ENCODE results near the gene LCAT. TPM values are rescaled to one million over a fixed set of nuclear protein-coding genes. Genes with fewer than 3 reads are reported as not detected.

Gene LCAT
- total RNA-seq, 1 experiment from 2014 or later, result 17.8 TPM

DNA sequence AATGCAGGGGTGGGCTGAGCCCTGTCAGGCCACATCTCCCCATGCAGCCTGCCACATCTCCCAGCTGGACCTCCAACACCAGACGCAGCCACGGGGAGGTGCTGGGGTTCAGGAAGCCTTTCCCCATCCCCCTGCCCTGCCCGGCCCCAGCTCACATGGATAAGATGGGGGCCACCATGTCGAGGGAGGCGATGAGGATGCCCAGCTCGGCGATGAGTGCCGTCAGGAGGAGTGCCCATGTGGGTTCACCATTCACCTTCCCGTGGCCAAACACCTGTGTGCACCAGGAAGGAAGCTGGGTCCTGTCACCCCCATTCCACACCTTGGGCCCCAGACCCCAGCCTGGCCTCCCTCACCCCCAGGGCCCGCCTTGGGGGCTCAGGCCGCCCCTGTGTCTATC lies 5.7 kb upstream of the LCAT start:
- no peak overlapping the region for H3K9ac ChIP-seq (ENCODE audit: extremely low read depth, insufficient read length, low read length)
- no peak overlapping the region for H2BK15ac ChIP-seq (ENCODE audit: low read depth, low read length)
- H2BK20ac ChIP-seq (ENCODE audit: low read depth, low read length, poor library complexity, severe bottlenecking), result no peak overlapping the region
- no peaks in the 10 kb centered on the region for H3K79me1 ChIP-seq (ENCODE audit: insufficient read depth, low read depth, low read length, poor library complexity, severe bottlenecking)
- no peak overlapping the region for H3K14ac ChIP-seq (ENCODE audit: insufficient read depth, low read length)
- H3K23me2 ChIP-seq (ENCODE audit: insufficient read length, low read depth, low read length, poor library complexity, severe bottlenecking), result no peaks in the 10 kb centered on the region
- H4K8ac ChIP-seq (replicated peaks; ENCODE audit: insufficient read length, low read depth, low read length), result no peak overlapping the region
- H3K18ac ChIP-seq (ENCODE audit: insufficient read length, low read depth, low read length), result no peak overlapping the region
- no peak overlapping the region for H4K5ac ChIP-seq (ENCODE audit: insufficient read length, low read depth, low read length)
- no peak overlapping the region for H2AK5ac ChIP-seq (ENCODE audit: insufficient read length, low read length)
- H3K27me3 ChIP-seq (ENCODE audit: insufficient read depth, low read length), result no peaks in the 10 kb centered on the region
- no peak overlapping the region for H3K27ac Mint-ChIP-seq
- no peaks in the 10 kb centered on the region for H3K9me3 Mint-ChIP-seq
- H3K23ac ChIP-seq (ENCODE audit: insufficient read length, low read depth, low read length), result no peak overlapping the region
- no peaks in the 10 kb centered on the region for H3K79me2 ChIP-seq (ENCODE audit: insufficient read depth, low read length)
- WGBS (ENCODE audit: extremely low coverage, insufficient read length, low lambda C conversion rate), result no CpG with 5 or more reads among the region's 11 CpGs
- no peak overlapping the region for H3K56ac ChIP-seq (ENCODE audit: insufficient read length, low read depth, low read length)
- TF ChIP-seq, protein P1, sequence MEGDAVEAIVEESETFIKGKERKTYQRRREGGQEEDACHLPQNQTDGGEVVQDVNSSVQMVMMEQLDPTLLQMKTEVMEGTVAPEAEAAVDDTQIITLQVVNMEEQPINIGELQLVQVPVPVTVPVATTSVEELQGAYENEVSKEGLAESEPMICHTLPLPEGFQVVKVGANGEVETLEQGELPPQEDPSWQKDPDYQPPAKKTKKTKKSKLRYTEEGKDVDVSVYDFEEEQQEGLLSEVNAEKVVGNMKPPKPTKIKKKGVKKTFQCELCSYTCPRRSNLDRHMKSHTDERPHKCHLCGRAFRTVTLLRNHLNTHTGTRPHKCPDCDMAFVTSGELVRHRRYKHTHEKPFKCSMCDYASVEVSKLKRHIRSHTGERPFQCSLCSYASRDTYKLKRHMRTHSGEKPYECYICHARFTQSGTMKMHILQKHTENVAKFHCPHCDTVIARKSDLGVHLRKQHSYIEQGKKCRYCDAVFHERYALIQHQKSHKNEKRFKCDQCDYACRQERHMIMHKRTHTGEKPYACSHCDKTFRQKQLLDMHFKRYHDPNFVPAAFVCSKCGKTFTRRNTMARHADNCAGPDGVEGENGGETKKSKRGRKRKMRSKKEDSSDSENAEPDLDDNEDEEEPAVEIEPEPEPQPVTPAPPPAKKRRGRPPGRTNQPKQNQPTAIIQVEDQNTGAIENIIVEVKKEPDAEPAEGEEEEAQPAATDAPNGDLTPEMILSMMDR (conservative IDR thresholded peaks at IDR 0.05), result no peak
- no peak overlapping the region for H3K4ac ChIP-seq (ENCODE audit: low read depth, low read length)
- H2BK120ac ChIP-seq (ENCODE audit: low read depth, low read length, poor library complexity, severe bottlenecking), result no peak overlapping the region
- H3T11ph ChIP-seq (ENCODE audit: low read length), result no peak overlapping the region
- no peaks in the 10 kb centered on the region for H3K9me3 ChIP-seq (ENCODE audit: control insufficient read depth, low read depth, low read length)
- peaks cover 20 to 76% (median 57%) of the 10 kb centered on the region in 3 experiments; a peak in 6 of 7 replicates for H3K36me3 Mint-ChIP-seq (ENCODE audit: insufficient read depth in 1 of 3, low read depth in 3 of 3)
- H3K4me1 ChIP-seq (ENCODE audit: insufficient read depth, low read length), result no peaks in the 10 kb centered on the region
- no peak overlapping the region for H4K91ac ChIP-seq (ENCODE audit: insufficient read length, low read depth, low read length)
- no peak overlapping the region for H2BK12ac ChIP-seq (ENCODE audit: insufficient read length, low read depth, low read length)
- no peak overlapping the region for H3K4me3 Mint-ChIP-seq
- H3K27ac ChIP-seq (ENCODE audit: insufficient read length, low read depth, low read length), result no peak overlapping the region
- H3K4me2 ChIP-seq (ENCODE audit: insufficient read depth, insufficient read length, low read length), result no peak overlapping the region
- no peak overlapping the region for H2AFZ ChIP-seq (ENCODE audit: low read length)
- no peaks in the 10 kb centered on the region for H3K27me3 Mint-ChIP-seq (ENCODE audit: low read depth)
- DNase-seq, result no peak
- no peaks in the 10 kb centered on the region for H4K20me1 ChIP-seq (ENCODE audit: control insufficient read depth, insufficient read depth, insufficient read length)
- H3K4me1 Mint-ChIP-seq, result no peaks in the 10 kb centered on the region
- H2BK5ac ChIP-seq (ENCODE audit: insufficient read length, low read length), result no peak overlapping the region

All from H9 (cell line).